GDM1 (cell line): Measurements from ENCODE around the gene KLHL3.
A peak's percentile ranks its signal among the peaks of the same experiment; 100 is the strongest.

ENCODE experiments used
- DNase-seq: peaks from one replicate; lab custom pipeline; 2025; lab: John Stamatoyannopoulos, UW

The KLHL3 gene

DNA sequence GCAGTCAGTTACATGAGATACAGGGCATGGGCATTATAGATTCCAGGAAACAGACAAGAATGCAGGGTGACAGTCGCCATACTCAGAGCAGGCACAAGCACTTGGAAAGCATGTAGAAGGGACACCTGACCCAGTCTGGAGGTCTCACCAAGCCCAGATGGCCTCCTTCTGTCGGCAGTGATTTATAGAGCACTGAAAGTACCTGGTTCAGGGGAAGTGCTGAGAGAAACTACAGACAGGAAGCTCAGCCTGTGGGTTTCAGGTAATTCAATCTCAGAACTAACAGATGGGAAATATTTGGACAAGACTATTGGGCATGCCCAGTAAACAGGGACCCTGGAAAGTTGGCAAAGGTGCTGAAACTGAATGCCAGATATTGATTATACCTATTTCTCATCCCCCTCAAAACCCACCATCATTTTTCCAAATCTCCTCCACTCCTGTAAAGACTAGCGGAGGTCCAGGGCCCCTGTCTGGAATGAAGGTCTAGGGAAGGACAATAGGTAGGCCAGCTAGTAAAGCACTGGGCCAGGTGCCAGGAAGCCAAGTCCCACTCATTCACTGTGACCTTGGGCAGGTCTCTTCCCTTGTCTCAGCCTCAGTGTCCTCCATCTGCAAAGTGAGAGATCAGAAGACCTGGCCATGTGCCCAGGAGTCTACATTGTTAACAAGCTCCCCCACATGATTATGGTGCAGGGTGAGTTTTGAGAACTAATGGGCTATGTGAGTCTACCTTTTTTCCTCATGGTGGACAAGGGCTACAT, 26.9 kb downstream of the KLHL3 start:
- no peak for DNase-seq

DNA sequence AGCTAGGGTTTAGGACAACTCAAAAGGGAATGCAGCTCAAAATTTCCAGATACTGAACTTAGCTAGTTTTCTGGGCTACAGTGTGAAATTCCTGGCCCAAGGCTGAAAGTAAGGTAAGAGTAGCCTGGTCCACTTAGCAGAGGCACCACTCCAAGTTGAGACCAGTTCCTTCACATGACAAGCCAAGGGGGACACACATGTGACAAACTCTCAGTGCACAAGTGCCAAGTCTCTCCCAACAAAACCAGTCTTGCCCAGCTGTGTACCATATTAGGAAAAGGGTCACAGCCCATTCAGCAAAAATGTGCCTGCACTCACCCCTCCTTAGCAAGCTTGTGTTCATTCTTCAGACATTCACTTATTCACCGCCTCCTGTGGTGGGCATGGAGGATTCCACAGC, 27.8 kb downstream of the KLHL3 start:
- no peak for DNase-seq

DNA sequence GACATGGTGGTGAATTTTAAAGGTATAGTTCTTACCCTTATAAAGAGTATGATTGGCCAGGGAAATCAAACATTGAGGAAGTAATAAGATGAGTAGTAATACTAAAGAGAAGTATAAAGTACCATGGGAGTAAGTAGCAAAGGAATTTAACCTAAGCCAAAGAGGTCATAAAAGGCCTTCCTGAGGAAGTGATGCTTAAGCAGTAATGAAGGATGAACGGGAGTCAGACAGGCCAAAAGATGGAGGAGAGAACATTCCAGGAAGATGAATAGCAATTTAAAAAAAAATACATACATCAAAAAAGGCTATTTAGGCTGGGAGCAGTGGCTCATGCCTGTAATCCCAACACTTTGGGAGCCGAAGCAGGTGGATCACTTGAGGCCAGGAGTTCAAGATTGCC, 29.0 kb downstream of the KLHL3 start:
- DNase-seq, result no peak

DNA sequence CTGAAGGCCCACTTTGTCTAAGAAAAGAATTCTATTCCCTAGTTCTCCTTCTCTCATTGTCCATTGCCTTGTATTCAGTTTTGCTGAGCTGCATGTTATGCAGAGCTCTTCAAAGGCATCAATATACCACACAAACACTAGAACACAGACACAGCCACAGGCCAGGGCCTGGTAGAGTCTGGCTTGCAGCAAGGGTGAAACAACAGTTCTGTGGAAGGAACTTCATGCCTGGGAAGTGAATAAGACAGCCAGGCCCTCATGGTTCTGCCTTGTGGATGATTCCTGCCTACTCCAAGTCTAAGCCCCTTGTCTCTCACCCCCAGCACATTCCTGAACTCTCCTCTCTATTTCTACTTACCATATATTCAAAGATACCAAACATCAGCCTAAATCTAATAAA, 30.8 kb downstream of the KLHL3 start:
- no peak for DNase-seq

DNA sequence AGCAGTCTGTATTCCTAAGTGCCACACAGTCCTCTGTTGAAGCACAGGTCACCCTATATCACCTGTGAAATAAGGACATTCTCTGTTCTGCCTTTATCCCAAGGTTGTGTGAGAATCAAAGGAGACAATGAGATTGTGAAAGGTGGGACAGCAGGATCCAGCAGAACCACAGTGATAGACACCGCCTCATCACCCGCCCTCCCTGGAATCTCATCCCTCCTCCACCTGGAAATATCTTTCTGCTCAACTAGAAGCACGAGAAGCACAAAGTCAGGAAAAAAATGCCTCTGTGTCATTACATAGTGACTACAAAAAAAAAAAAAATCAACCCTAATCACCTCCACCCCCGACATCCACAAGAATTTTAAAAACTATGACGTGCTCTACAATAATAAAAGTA, 32.3 kb downstream of the KLHL3 start:
- no peak for DNase-seq

DNA sequence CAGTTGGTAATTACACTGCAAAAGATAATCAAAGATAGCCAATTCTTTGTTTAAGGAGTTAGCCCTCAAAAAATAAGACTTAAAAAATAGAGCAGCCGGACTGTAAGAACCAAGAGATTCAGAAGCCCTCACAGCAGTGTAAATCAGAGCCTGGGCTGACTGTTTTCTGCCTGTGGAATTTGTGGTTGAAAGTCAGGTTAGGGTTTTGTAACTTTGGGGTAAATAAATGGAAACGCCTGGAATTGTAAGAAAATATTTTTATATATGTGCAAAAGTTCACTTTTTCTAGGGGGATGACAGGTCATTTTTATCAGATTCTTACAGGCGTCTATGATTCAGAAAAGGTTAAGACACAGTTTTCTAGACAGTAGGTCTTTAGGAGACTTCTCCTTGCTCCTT, 35.6 kb downstream of the KLHL3 start:
- no peak for DNase-seq

DNA sequence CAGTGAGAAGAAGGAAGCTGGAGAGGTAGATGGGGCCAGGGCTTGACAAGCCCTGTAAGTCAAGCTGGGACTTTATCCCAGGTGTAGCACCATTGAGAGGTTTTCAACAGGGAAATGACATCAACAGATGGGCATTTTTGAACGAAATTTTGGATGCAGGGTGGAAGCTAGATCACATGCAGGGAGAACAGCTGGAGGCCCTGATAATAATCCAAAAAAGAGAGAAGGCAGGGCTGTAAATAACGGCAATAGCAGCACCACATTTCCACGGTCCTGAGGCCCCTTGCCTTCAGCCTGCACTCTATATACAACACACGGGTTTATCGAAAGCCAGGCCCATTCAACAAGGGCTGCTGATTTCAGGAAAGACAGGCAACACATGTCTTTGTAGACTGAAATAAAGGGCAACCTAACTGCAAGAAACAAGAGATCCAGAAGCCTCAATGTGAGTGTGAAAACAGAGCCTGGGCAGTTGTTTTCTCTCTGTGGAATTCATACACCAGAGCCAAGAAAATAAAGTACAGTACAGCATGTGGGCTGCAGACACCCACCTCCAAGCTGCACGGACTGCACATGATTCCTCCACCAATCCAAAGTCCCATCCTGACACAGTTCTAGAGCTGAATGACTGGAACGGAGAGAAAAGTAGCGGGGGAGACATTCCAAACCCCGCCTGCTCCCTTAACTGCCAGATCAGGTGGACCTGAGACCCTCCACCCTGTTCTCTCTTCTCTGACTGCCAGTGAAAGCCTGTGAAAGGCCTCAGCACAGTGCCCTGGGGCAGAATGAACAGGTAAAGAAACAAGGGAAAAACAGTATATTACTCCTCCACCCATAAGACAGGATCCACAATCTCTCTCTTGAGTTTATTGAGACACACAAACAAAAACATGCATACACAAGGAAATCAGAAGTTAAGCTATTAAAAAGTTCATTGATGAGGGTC, 36.3 kb downstream of the KLHL3 start:
- DNase-seq, result no peak

DNA sequence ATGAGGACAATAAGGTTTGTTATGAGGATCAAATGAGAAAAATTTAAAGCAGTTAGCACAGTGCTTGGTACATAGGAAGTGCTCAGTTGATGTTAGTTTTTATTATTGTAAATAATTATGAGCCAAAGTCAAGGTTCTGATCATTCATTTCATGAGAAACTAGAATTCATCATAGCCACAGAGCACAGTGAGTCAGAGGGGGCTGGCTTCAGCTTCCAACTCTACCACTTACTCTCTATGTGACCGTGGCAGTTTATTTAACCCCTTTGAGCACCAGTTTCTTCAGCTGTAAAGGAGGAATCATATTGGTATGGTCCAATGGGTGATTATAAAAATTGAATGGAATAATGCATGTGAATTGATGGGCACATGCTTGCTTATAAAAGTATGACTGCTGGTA, 39.4 kb downstream of the KLHL3 start:
- DNase-seq, result no peak

DNA sequence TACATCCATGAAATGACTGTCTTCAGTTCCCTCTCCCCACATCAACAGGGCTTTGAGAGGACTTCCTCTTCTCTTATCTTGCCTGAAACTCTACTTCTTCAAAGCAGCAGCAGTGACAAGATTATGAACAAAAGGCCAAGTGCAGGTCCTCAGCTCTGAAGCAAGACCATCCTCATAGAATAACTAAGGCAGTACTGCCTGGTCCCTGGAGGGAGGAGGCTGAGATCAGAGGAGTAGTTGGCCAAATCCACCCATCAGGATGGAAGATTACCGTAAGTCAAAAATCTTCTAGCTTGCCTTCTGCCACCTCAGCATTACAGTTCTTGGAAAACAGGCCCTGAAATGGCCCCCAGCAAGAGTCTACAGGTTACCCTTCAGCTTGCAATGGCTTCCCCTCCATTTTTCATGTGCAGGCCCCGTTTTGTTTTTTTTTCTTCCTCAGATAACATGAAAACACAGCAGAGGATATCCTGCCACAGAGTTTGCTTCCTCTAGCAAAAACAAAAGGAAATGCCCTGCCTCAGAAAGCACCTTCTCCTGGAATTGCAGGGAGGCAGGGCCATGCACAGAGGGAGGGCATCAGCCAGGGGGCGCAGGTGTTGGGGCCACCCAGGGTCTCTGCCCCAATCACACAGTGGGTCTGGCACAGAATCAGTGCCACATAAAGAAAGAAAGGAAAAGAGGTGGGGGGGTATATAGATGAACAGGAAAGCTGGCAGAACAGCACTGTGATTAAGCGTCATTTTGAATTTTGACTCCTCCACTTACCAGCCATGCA, 40.0 kb downstream of the KLHL3 start:
- DNase-seq, result peak; percentile 66

DNA sequence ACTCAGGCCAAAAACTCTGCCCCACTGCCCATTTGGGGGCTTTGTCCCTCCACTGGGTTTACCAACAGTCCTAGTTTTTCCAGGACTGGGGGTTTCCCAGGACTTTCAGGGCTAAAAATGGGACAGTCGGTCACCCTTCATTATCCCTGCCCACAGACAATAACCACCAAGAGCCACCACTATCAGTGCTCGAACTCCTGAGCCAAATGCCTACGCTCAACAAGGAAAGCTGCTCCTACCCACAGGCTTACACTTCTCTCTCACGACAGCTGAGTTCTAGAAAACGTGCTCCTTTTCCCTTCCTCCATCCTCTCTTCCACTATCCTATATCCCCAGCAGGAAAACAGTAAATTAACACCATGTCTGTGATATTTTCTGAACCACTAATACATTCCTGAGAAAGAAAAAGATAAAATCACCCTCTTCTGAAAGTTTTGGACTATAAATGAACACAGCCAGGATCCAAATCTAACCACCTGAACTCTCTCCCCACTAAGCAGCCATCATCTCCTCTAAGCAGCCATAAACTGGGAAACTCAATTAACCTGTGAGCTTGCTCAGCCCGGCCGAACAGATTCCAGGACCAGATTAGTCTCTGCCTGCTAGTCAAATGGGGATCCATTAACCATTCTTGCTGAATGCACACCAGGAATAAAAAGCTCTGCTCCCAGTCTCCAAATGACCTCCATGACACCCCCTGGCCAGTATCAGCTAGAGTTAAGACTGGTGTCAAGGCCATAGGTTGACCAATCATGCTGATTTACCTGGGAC, 41.8 kb downstream of the KLHL3 start:
- DNase-seq, result no peak

DNA sequence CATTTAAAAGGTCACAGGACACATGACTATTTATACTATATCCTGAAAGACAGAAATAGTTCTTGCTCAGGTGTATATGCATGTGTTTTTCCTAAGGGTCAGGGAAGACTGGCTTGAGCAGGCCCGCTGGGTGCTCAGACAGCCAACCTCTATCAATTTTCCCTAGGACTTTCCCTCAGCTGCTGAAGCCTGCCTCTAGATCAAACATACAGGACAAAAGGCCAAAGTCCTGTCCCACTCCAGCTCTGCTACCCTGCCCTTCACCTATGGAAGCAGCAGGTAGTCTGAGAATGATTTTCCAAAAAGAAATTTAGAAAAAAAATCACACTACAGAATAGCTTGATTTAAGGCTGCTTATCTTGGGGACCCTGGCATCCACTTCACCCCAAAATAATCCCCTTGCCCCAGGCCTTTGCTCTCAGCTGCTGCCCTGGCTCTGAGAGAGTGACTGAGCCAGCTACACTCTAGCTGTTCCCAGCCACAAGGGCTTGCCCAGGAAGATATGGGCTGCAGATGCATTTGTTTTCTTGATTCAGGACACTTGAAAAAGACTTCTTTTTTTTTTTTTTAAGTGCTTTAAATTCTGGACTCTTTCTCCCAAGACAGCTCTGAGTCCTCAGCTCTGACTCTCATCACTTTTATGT, 42.5 kb downstream of the KLHL3 start:
- no peak for DNase-seq

DNA sequence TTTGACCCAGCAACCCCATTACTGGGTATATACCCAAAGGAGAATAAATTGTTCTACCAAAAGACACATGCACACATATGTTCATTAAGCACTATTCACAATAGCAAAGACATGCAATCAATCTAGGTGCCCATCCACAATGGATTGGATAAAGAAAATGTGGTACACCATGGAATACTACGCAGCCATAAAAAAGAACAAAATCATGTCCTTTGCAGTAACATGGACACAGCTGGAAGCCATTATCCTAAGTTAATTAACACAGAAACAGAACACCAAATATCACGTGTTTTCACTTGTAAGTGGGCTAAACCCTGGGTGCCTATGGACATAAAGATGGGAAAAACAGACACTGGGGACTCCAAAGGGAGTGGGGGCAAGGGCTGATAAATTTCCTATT, 46.6 kb downstream of the KLHL3 start:
- no peak for DNase-seq

DNA sequence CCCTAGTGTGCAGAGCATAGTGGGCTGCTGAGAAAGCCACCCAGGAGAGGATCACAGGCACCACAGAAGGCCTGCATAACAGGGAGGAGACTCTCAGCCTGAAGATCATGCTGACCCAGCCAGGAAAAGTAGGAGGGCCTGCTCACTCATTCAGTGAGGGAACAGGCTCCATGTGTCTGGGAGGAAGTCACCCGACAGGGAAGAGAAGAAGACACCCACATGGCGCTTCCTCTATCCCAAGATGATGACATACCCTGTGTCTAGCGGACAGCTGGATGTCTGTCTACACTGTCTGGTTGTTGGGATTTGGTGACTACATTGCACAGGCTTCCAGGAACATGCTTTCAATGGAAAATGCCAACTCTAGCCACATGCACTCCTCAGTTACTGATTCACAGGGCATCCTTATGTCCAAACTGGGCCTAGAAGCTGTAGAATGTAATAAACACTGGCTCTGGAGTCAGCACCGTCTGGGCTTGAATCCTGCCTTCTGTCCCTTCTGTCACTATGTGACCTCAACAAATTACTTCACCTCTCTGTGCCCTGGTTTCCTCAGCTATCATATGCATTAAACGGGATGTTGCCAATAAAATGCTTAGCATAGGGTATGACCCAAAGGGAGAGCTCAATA, 47.6 kb downstream of the KLHL3 start:
- no peak for DNase-seq

DNA sequence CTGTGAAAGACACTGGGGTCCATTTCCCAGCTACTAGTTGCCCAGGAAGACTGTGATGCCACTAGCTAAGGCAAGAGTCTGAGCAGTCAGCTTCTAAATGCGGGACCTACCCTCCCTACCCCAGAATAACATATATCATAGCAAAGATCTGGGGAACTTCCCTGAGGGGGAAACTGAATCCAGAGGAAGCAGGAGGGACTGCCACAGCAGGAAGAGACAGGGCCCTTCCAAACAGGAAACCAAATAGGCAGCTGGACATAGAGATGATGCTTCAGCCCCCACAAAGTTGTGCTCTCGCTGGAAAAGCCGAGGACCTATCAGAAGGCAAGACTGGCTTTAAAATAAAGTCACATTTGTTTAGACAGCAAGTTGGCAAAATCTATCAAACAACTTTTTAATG, 51.1 kb downstream of the KLHL3 start:
- peak; percentile 64 for DNase-seq

DNA sequence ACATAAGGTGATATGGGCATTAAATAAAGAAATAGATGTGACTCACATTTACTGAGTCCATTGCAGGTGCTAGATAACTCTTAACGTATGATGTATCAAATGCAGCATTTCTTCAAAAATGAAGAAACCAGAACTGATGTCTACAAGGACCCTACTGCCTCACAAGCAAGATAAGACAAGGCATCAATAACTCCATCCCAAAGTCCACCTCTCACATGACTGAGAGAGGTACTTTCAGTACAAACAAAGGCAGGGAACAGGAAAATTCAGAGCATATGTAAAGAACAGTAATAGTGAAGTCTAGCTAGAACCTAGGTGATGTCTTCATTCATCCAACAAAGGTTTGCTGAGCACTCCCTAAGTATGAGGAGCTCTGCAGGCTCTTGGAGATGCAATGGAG, 54.7 kb downstream of the KLHL3 start:
- no peak for DNase-seq

DNA sequence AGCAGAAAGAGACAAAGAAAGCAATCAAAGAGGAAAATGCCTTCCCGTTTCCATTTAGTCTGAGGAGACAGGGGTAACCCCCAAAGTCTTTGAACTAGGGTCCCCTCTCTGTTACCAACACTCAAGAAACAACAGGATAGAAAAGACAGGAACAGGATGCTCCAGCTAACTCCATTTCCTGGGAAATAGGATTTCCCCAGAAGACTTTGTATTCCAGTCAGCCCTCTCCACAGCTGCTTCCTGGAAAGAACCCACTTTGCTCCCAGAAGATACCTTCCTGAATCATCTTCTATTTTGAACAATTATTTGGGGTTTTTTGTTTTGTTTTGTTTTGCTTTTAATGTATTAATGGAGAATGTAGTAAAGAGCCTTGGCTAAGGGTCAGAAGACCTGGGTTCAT, 56.0 kb downstream of the KLHL3 start:
- no peak for DNase-seq

DNA sequence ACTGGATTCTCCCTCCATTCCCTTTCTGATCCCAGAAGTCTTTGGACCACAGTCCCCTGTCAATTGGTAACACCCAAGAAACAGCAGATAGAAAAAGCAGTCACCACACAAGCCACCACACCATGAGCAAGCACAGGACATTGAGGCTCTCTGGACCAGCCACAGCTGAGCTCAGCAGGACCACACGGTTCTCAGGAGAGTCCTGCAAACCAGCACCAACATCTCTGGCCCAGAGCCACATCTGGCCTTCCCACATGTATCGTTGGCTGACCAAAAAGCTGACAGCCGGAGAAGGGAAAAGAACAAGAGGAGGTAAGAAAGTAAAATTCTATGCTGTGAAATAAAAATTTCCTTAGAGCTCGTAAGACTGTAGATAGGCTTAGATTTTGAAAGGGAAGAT, 56.7 kb downstream of the KLHL3 start:
- no peak for DNase-seq

DNA sequence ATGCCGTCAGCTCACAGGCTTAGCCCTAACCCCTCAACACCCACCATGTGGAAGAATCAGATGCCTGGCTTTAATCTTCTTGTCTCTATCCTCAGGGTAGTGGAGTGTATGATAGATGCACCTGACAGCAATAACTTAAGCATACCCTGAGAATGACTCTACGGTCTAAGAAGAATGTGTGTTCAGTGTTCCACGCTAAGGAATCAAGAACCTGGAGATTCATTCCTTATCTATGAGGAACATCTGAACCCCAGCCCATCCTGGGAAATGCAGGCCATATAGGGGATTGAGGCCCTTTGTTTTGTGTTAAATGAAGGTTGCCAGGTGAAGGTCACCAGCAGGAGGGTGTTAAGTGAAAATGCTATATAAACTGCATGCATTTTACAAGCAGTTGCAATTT, 63.0 kb downstream of the KLHL3 start:
- DNase-seq, result no peak

DNA sequence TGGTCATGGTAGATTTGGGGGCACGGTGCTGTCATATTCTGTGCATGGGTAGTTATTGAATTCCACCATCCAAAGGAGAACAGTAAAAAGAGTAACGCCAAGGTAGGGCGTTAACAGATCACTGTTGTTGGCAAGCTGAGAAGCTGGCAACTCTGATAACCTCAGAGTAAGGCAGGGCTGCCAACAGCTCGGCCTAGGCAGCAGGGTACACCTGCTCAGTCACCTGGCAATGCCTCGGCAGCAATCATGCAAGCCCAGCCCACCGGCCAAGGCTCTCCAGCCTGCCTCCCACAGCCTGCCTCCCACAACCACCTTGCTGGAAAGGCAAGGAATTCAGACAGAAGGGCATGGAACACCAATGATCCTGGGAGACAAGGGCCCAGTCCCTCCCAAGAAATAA, 63.9 kb downstream of the KLHL3 start:
- no peak for DNase-seq

DNA sequence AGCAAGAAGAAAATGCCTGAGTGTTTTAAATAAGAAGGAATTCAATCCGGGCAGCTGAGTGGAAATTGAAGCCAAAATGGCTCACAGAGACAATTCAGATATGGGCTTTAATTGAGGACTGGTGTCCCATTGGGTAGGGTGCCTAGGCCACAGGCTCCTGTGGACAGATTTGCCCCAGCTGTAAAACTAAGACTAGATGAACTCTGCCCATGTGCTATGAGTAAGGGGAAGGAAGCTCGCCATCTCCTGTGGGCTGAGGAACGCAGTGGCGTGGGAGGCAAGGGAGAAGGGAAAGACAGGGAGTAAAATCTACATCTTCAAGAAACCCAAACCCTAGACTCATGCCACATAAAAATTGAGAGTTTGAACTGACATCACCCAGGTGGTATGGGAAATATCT, 66.1 kb downstream of the KLHL3 start:
- DNase-seq, result peak; percentile 33

DNA sequence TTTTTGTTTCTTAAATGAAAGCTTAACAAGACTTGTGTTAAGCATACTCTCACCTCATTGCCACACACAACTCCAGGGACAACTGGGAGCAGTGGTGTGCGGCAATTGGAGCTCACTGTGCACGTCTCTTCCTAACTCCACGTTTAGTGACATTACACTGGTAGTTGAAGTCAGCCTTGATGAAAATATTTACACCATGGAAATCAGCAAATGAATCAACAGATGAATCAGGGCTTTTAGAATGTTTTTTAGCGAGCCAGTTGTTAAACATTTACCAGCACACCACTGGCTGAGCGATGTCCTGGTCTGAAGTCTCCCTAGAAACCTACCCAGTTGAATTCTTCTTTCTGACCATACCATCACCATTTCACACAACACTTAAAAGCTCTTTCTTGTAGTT, 67.3 kb downstream of the KLHL3 start:
- DNase-seq, result no peak
